ENCODE measurements around the gene STRN4. TPM values are rescaled to one million over a fixed set of nuclear protein-coding genes. Genes with fewer than 3 reads are reported as not detected.

Gene STRN4
- total and polyA plus RNA-seq, 4 donors = 9.5 to 29.9 (median 24.8) TPM

DNA sequence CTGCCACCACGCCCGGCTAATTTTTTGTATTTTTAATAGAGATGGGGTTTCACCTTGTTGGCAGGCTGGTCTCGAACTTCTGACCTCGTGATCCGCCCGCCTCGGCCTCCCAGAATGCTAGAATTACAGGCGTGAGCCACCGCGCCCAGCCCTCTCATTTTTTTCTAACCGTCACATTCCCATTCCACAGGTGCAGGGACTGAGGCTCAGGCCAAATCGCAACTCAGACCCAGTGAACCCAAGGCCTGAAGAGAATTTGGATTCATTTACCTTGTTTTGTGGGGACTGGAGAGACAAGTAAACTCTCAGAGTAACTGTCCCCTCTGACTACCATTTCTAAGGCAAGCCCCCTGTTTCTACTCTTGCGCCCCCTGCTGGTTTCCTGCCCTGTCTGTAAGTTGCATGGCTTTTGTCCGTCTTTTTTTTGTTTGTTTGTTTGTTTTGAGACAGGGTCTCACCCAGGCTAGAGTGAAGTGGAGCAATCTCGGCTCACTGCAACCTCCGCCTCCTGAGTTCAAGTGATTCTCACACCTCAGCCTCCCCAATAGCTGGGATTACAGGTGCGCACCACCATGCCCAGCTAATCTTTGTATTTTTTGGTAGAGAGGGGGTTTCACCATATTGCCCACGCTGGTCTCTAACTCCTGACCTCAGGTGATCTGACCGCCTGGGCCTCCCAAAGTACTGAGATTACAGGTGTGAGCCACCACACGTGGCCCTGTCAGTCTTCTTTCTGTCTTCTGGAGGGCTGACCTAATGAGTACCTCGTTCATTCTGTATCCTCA, 2.3 kb upstream of the STRN4 start:
- Histone ChIP-seq H3K27ac (ENCODE audit: low read depth in 1 of 2, low read length in 2 of 2) (no peak overlapping the region), H3K9ac (ENCODE audit: low read depth in 1 of 2, low read length in 2 of 2) (no peak overlapping the region), H3K36me3 (ENCODE audit: control insufficient read depth in 4 of 4, insufficient read depth in 3 of 4, low read depth in 1 of 4, low read length in 3 of 4) (peaks cover 0 to 5% (median 3%) of the 10 kb centered on the region in 4 donors), H3K9me3 (ENCODE audit: control insufficient read depth in 4 of 4, low read length in 3 of 4) (no peaks in the 10 kb centered on the region), H3K27me3 (ENCODE audit: control insufficient read depth in 4 of 4, insufficient read depth in 4 of 4, low read length in 3 of 4) (no peaks in the 10 kb centered on the region), H3K4me3 (ENCODE audit: low read depth in 1 of 3, low read length in 3 of 3) (no peak overlapping the region), H3K4me1 (ENCODE audit: control insufficient read depth in 4 of 4, insufficient read depth in 4 of 4, low read length in 3 of 4) (peaks cover 8 to 24% (median 12%) of the 10 kb centered on the region in 4 donors)
- DNase-seq (ENCODE audit: low spot score) = peak; percentile 82
- WGBS = 86% methylated on average over 21 of the region's 21 CpGs
- TF ChIP-seq, protein P1, sequence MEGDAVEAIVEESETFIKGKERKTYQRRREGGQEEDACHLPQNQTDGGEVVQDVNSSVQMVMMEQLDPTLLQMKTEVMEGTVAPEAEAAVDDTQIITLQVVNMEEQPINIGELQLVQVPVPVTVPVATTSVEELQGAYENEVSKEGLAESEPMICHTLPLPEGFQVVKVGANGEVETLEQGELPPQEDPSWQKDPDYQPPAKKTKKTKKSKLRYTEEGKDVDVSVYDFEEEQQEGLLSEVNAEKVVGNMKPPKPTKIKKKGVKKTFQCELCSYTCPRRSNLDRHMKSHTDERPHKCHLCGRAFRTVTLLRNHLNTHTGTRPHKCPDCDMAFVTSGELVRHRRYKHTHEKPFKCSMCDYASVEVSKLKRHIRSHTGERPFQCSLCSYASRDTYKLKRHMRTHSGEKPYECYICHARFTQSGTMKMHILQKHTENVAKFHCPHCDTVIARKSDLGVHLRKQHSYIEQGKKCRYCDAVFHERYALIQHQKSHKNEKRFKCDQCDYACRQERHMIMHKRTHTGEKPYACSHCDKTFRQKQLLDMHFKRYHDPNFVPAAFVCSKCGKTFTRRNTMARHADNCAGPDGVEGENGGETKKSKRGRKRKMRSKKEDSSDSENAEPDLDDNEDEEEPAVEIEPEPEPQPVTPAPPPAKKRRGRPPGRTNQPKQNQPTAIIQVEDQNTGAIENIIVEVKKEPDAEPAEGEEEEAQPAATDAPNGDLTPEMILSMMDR (IDR thresholded peaks at IDR 0.05; ENCODE audit: low read depth, low read length, missing input control) = peak; percentile 68
- TF ChIP-seq, protein P2, sequence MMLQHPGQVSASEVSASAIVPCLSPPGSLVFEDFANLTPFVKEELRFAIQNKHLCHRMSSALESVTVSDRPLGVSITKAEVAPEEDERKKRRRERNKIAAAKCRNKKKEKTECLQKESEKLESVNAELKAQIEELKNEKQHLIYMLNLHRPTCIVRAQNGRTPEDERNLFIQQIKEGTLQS (IDR thresholded peaks at IDR 0.05) = no peak
- TF ChIP-seq RAD21 (IDR thresholded peaks at IDR 0.05) (peak in 1 of 2 donors; percentile 72), FOXA2 (IDR thresholded peaks at IDR 0.05) (no peak)
- TF ChIP-seq, protein P3, sequence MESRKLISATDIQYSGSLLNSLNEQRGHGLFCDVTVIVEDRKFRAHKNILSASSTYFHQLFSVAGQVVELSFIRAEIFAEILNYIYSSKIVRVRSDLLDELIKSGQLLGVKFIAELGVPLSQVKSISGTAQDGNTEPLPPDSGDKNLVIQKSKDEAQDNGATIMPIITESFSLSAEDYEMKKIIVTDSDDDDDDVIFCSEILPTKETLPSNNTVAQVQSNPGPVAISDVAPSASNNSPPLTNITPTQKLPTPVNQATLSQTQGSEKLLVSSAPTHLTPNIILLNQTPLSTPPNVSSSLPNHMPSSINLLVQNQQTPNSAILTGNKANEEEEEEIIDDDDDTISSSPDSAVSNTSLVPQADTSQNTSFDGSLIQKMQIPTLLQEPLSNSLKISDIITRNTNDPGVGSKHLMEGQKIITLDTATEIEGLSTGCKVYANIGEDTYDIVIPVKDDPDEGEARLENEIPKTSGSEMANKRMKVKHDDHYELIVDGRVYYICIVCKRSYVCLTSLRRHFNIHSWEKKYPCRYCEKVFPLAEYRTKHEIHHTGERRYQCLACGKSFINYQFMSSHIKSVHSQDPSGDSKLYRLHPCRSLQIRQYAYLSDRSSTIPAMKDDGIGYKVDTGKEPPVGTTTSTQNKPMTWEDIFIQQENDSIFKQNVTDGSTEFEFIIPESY (IDR thresholded peaks at IDR 0.05) = no peak

DNA sequence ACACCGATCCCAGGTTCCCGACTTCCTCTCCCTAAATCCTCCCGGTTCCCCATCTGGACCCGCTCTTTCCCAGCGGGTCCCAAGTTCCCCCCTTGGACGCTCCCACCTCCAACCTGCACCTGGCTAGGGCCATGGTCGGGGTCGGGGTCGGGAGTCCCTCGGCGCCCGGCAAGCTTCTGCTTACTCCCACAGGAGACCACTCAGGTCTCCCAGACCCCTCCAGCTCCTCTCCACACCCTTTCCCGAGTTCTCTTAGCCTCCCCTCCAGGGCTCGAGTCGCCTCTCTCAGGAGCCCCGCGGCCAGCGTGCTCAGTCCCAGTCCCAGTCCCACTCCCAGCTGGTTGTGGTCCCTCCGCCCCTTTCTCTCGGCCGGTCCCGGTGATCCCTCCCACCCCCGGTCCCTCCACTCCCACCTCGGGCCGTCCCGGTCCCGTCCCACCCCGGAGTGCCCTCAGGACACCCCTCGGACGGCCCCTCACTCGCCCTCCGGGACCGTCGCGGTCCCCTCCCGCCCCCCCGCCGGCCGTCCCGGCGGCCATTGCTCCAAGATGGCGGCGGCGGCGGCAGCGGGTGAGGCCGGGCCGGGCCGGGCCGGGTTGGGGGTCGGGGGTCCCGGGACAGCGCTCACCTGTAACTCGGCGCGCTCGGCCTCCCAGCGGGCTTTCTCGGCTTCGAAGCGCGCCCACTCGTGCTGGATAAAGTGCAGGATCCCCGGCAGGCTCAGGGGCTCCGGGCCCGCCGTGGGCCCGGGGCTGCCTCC, 549 bp downstream of the STRN4 start, which contains the start of gene FKRP:
TSS of gene FKRP (plus strand) at position 537 of the 760 bp plus-strand sequence. CDS start 9,394 bp downstream, outside the sequence.
- peak; percentile 59 for DNase-seq (ENCODE audit: low spot score)
- Histone ChIP-seq H3K4me3 (ENCODE audit: low read depth in 1 of 3, low read length in 3 of 3) (peak within 1 kb of the TSS; percentile 92 to 96 (median 95)), H3K27me3 (ENCODE audit: control insufficient read depth in 4 of 4, insufficient read depth in 4 of 4, low read length in 3 of 4) (no peaks in the 10 kb centered on the region), H3K9ac (ENCODE audit: low read depth in 1 of 2, low read length in 2 of 2) (peak within 1 kb of the TSS; percentile 41 to 82), H3K36me3 (ENCODE audit: control insufficient read depth in 4 of 4, insufficient read depth in 3 of 4, low read depth in 1 of 4, low read length in 3 of 4) (peaks cover 0 to 2% (median under 1%) of the 10 kb centered on the region in 4 donors), H3K27ac (ENCODE audit: low read depth in 1 of 2, low read length in 2 of 2) (peak within 1 kb of the TSS; percentile 66 to 73), H3K9me3 (ENCODE audit: control insufficient read depth in 4 of 4, low read length in 3 of 4) (no peaks in the 10 kb centered on the region), H3K4me1 (ENCODE audit: control insufficient read depth in 4 of 4, insufficient read depth in 4 of 4, low read length in 3 of 4) (peaks cover 10 to 34% (median 18%) of the 10 kb centered on the region in 4 donors)
- under 1% methylated on average over 68 of the region's 68 CpGs for WGBS
- TF ChIP-seq YY1 (IDR thresholded peaks at IDR 0.05) (peak; percentile 91), RXRA (IDR thresholded peaks at IDR 0.05) (no peak)

DNA sequence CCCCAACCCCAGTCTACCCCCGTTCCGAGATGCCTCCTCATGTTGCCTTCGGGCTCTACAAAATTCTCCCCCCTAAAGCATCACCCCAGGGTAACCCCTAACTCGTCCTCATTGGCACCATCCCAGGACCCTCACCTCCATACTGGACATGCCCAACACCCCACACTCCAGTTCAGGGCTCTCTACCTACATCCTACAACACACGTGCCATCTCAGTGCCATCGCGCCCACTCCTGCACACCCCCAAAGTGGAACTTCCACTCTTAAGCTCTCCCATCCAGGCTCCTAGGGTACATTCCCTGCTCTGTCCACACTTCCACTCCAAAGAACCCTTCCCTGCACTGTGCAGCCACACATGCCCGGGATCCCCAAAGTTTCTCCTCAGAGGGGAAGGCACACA, 1.2 kb downstream of the STRN4 start:
- H3K27me3 ChIP-seq (ENCODE audit: control insufficient read depth in 4 of 4, insufficient read depth in 4 of 4, low read length in 3 of 4) = no peaks in the 10 kb centered on the region
- WGBS = 41% methylated on average over 8 of the region's 8 CpGs
- peaks cover 0 to 2% (median under 1%) of the 10 kb centered on the region in 4 donors for H3K36me3 ChIP-seq (ENCODE audit: control insufficient read depth in 4 of 4, insufficient read depth in 3 of 4, low read depth in 1 of 4, low read length in 3 of 4)
- no peaks in the 10 kb centered on the region for H3K9me3 ChIP-seq (ENCODE audit: control insufficient read depth in 4 of 4, low read length in 3 of 4)
- H3K4me3 ChIP-seq (ENCODE audit: low read depth in 1 of 3, low read length in 3 of 3) = peak overlapping the region; percentile 92 to 96 (median 95)
- peaks cover 10 to 31% (median 21%) of the 10 kb centered on the region in 4 donors for H3K4me1 ChIP-seq (ENCODE audit: control insufficient read depth in 4 of 4, insufficient read depth in 4 of 4, low read length in 3 of 4)
- no peak for DNase-seq (ENCODE audit: low spot score)
- H3K27ac ChIP-seq (ENCODE audit: low read depth in 1 of 2, low read length in 2 of 2) = peak overlapping the region in 1 of 2 donors; percentile 66
- peak overlapping the region; percentile 41 to 82 for H3K9ac ChIP-seq (ENCODE audit: low read depth in 1 of 2, low read length in 2 of 2)
- no peak for TF ChIP-seq EGR1 (IDR thresholded peaks at IDR 0.05; ENCODE audit: low read depth in 2 of 2)
- TF ChIP-seq FOXA2 (IDR thresholded peaks at IDR 0.05) = no peak
- TF ChIP-seq RAD21 (IDR thresholded peaks at IDR 0.05) = no peak
- no peak for TF ChIP-seq SP1 (IDR thresholded peaks at IDR 0.05)
- TF ChIP-seq TAF1 (conservative IDR thresholded peaks at IDR 0.05) = no peak
- TF ChIP-seq, protein P2 (IDR thresholded peaks at IDR 0.05) = no peak
- TF ChIP-seq HNF4A (conservative IDR thresholded peaks at IDR 0.05) = no peak
- TF ChIP-seq FOXA1 (IDR thresholded peaks at IDR 0.05) = no peak
- TF ChIP-seq, protein P3 (IDR thresholded peaks at IDR 0.05) = no peak
- no peak for TF ChIP-seq GABPA (IDR thresholded peaks at IDR 0.05 in 1 of 2, conservative IDR thresholded peaks at IDR 0.05 in 1 of 2)
- TF ChIP-seq YY1 (IDR thresholded peaks at IDR 0.05) = no peak
- TF ChIP-seq RXRA (IDR thresholded peaks at IDR 0.05) = no peak
- no peak for TF ChIP-seq JUND (IDR thresholded peaks at IDR 0.05)

Measured in liver (tissue), 9 donors.